Measurements from ENCODE around the gene ARPC5. TPM values are rescaled to one million over a fixed set of nuclear protein-coding genes. Genes with fewer than 3 reads are reported as not detected.

The ARPC5 gene
- total and polyA plus RNA-seq, 4 donors, result 165 to 266 (median 188) TPM

DNA sequence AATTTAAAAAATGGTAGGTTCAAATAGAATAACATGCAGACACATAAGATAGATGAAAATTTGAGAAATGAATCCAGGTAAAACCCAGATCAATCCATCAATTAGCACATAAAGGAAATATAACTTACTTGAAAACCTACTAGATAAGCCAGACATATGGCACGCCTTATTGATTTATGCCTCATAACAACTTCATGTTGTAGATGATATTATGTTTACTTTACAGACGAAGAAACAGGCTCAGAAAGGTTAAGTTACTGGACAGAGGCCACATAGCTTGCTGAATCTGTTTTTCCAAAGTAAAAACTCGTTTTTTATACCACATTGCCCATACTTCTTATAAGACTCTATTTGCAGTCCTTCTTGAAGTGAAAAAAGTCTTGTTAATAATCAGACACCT lies 23.2 kb downstream of the ARPC5 start:
- no peak overlapping the region for H3K9ac ChIP-seq (ENCODE audit: insufficient read depth in 1 of 2, low read length in 2 of 2)
- TF ChIP-seq, protein P1, sequence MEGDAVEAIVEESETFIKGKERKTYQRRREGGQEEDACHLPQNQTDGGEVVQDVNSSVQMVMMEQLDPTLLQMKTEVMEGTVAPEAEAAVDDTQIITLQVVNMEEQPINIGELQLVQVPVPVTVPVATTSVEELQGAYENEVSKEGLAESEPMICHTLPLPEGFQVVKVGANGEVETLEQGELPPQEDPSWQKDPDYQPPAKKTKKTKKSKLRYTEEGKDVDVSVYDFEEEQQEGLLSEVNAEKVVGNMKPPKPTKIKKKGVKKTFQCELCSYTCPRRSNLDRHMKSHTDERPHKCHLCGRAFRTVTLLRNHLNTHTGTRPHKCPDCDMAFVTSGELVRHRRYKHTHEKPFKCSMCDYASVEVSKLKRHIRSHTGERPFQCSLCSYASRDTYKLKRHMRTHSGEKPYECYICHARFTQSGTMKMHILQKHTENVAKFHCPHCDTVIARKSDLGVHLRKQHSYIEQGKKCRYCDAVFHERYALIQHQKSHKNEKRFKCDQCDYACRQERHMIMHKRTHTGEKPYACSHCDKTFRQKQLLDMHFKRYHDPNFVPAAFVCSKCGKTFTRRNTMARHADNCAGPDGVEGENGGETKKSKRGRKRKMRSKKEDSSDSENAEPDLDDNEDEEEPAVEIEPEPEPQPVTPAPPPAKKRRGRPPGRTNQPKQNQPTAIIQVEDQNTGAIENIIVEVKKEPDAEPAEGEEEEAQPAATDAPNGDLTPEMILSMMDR (IDR thresholded peaks at IDR 0.05; ENCODE audit: control extremely low read depth, extremely low read depth), result no peak
- peaks cover 7 to 21% (median 7%) of the 10 kb centered on the region in 5 donors for H3K4me1 ChIP-seq (ENCODE audit: control insufficient read depth in 5 of 5, insufficient read depth in 5 of 5, low read length in 5 of 5)
- 74 to 90% methylated on average over 3 of the region's 3 CpGs for WGBS, 2 donors
- H3K4me3 ChIP-seq, result no peak overlapping the region
- H3K9me3 ChIP-seq (ENCODE audit: control insufficient read depth in 4 of 4, insufficient read depth in 3 of 4, low read length in 3 of 4), result no peaks in the 10 kb centered on the region
- no peaks in the 10 kb centered on the region for H3K36me3 ChIP-seq (ENCODE audit: control insufficient read depth in 4 of 4, insufficient read depth in 4 of 4, low read length in 4 of 4)
- DNase-seq (no peak), ATAC-seq (ENCODE audit: insufficient read depth, low FRiP score) (no peak)
- no peaks in the 10 kb centered on the region for H3K27me3 ChIP-seq (ENCODE audit: control insufficient read depth in 3 of 3, insufficient read depth in 3 of 3, low read length in 2 of 3)
- no peak overlapping the region for H3K27ac ChIP-seq (ENCODE audit: low read depth in 1 of 2, low read length in 1 of 2)

DNA sequence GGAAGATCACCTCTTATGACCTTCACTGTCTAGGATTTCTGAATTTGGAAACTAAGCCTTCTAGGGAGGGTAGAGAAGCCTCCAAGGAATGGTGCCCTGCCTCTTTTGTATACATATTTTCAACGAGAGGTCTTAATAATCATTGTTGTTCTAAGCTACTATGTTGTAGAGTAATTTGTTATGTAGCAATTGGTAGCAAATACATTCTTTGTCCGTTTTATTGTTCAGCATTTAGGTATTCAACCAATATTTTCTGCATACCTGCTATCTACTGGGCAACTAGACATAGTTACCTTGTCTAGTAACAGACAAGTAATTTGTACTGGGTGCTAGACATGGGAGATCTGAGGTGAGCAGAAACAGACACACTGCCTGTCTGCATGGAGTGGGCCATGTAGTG lies 24.6 kb downstream of the ARPC5 start:
- 38 to 52% methylated on average over 2 of the region's 2 CpGs for WGBS, 2 donors
- H3K36me3 ChIP-seq (ENCODE audit: control insufficient read depth in 4 of 4, insufficient read depth in 4 of 4, low read length in 4 of 4), result no peaks in the 10 kb centered on the region
- ATAC-seq (ENCODE audit: insufficient read depth, low FRiP score) (no peak), DNase-seq (no peak)
- no peak overlapping the region for H3K27ac ChIP-seq (ENCODE audit: low read depth in 1 of 2, low read length in 1 of 2)
- TF ChIP-seq, protein P1 (IDR thresholded peaks at IDR 0.05; ENCODE audit: control extremely low read depth, extremely low read depth), result no peak
- no peaks in the 10 kb centered on the region for H3K9me3 ChIP-seq (ENCODE audit: control insufficient read depth in 4 of 4, insufficient read depth in 3 of 4, low read length in 3 of 4)
- H3K4me3 ChIP-seq, result no peak overlapping the region
- H3K27me3 ChIP-seq (ENCODE audit: control insufficient read depth in 3 of 3, insufficient read depth in 3 of 3, low read length in 2 of 3), result no peaks in the 10 kb centered on the region
- no peak overlapping the region for H3K9ac ChIP-seq (ENCODE audit: insufficient read depth in 1 of 2, low read length in 2 of 2)
- peaks cover 7 to 21% (median 7%) of the 10 kb centered on the region in 5 donors for H3K4me1 ChIP-seq (ENCODE audit: control insufficient read depth in 5 of 5, insufficient read depth in 5 of 5, low read length in 5 of 5)

DNA sequence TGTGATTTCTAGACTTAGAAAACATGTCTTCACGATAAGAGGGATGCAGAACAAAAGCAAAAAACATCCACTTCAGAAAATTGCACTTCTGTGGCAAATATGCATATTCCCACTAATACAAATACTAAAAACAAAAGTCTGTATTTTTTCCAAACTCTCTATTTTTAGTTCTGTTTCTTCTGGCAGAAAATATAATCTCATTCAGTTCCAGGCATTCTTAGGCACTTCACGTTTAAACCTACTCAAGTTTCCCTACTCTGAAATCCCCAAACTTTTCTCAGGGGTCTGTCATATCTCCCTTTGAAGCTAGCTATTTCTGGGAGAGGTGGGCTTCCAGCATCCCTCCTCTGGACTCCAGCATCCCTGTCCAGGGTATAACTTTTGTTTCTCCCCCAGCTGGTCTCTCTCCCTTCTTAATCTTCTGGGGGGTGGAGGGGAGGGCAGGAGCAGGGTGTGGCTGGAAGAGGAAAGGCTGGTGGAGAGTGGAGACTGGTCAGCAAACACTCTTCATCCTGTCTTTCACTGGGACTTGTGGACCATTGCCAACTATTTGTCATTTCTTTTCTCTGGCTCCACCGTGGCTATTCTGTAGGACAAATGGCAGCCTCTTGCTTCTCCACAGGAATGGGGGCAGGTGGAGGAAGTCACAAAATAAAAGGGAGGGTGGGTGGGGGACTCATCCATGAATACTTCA lies 25.7 kb downstream of the ARPC5 start:
- Histone ChIP-seq H3K9me3 (ENCODE audit: control insufficient read depth in 4 of 4, insufficient read depth in 3 of 4, low read length in 3 of 4) (no peaks in the 10 kb centered on the region), H3K4me3 (no peak overlapping the region), H3K27ac (ENCODE audit: low read depth in 1 of 2, low read length in 1 of 2) (peak overlapping the region in 1 of 2 donors; percentile 39), H3K4me1 (ENCODE audit: control insufficient read depth in 5 of 5, insufficient read depth in 5 of 5, low read length in 5 of 5) (peaks cover 7 to 21% (median 7%) of the 10 kb centered on the region in 5 donors), H3K9ac (ENCODE audit: insufficient read depth in 1 of 2, low read length in 2 of 2) (no peak overlapping the region), H3K36me3 (ENCODE audit: control insufficient read depth in 4 of 4, insufficient read depth in 4 of 4, low read length in 4 of 4) (no peaks in the 10 kb centered on the region), H3K27me3 (ENCODE audit: control insufficient read depth in 3 of 3, insufficient read depth in 3 of 3, low read length in 2 of 3) (no peaks in the 10 kb centered on the region)
- 18 to 50% methylated on average over 3 of the region's 3 CpGs for WGBS, 2 donors
- no peak for ATAC-seq (ENCODE audit: insufficient read depth, low FRiP score)
- peak; percentile 37 to 79 (median 55) for DNase-seq
- TF ChIP-seq, protein P1 (IDR thresholded peaks at IDR 0.05; ENCODE audit: control extremely low read depth, extremely low read depth), result no peak
